Embryonic facial prominence (tissue), 1 donor: ENCODE results near the gene CSNK2B.
A peak's percentile ranks its signal among the peaks of the same experiment; 100 is the strongest.

Experiments
- DNase-seq: peaks from one replicate; pipeline ENCODE4 v3.0.0-alpha.2; 2016; ENCODE audit errors: extremely low spot score

Gene CSNK2B

GRCh38 chr6:31660381-31661261 lies 5.3 kb upstream of the CSNK2B start, which contains the start of gene C6orf47:
TSS of gene C6orf47 (minus strand) at chr6:31660778. CDS start at chr6:31659947, 831 bp downstream.
- DNase-seq: peak; percentile 40

GRCh38 chr6:31661262-31662123 lies 4.4 kb upstream of the CSNK2B start:
- no peak for DNase-seq

GRCh38 chr6:31662124-31662723 lies 3.7 kb upstream of the CSNK2B start:
- DNase-seq: no peak

GRCh38 chr6:31663126-31663960 lies 2.5 kb upstream of the CSNK2B start:
- DNase-seq: no peak

GRCh38 chr6:31663961-31664789 lies 1.7 kb upstream of the CSNK2B start:
- DNase-seq: no peak

GRCh38 chr6:31664790-31665500 lies 935 bp upstream of the CSNK2B start, which contains the start of gene GPANK1:
TSS of gene GPANK1 (minus strand) at chr6:31664997. CDS start at chr6:31664478, 519 bp downstream.
- peak; percentile 93 for DNase-seq

- DNase-seq: no peak
These were observed 571 bp downstream of the CSNK2B start for GRCh38 chr6:31666337-31666965.

GRCh38 chr6:31669676-31670075 lies 3.8 kb downstream of the CSNK2B start, which contains the start of gene LY6G5B:
TSS of gene LY6G5B (plus strand) at chr6:31669976. CDS start at chr6:31670951, 975 bp downstream.
- no peak for DNase-seq

GRCh38 chr6:31676322-31676903 lies 10.5 kb downstream of the CSNK2B start:
- DNase-seq: no peak

- no peak for DNase-seq
These were observed 11.0 kb downstream of the CSNK2B start for GRCh38 chr6:31676904-31677303.

- no peak for DNase-seq
These were observed 12.1 kb downstream of the CSNK2B start for GRCh38 chr6:31677955-31678354.

- peak; percentile 76 for DNase-seq
These were observed 14.6 kb downstream of the CSNK2B start, which contains the start of gene LY6G5C for GRCh38 chr6:31680226-31681134. TSS of gene LY6G5C (minus strand) at chr6:31681067. CDS start at chr6:31680373, 694 bp downstream.

- no peak for DNase-seq
These were observed 15.3 kb downstream of the CSNK2B start for GRCh38 chr6:31681135-31681671.

- no peak for DNase-seq
These were observed 17.7 kb downstream of the CSNK2B start for GRCh38 chr6:31683591-31683990.

GRCh38 chr6:31686483-31686882 lies 20.6 kb downstream of the CSNK2B start:
- DNase-seq: no peak

GRCh38 chr6:31687321-31687720 lies 21.4 kb downstream of the CSNK2B start:
- no peak for DNase-seq
